Esophagus squamous epithelium (tissue), 5 donors: Measurements from ENCODE around the gene PTPRN2. TPM values are rescaled to one million over a fixed set of nuclear protein-coding genes. Genes with fewer than 3 reads are reported as not detected.

Experiments
- DNase-seq: peaks from one replicate; lab custom pipeline; 2025; lab: John Stamatoyannopoulos, UW
- H3K27ac ChIP-seq, 4 donors: fragments of 200-600 bp; sonication (generic); one replicate each; pipeline ENCODE4 v1.5.1; 2016 to 2019; ENCODE audit warnings: mild to moderate bottlenecking in 1 of 4
- H3K27me3 ChIP-seq, 4 donors: fragments of 200-600 bp; sonication (generic); 1 replicate in 3 of 4; 2 replicates in 1 of 4; pipeline versions ENCODE4 v1.5.1 to v1.6.0; 2017 to 2021; ENCODE audit warnings: antibody characterized with exemption in 1 of 4
- H3K36me3 ChIP-seq, 3 donors: fragments of 200-600 bp; sonication (generic); one replicate each; pipeline ENCODE4 v1.5.1; 2016 to 2019
- H3K4me1 ChIP-seq, 3 donors: fragments of 200-600 bp; sonication (generic); one replicate each; pipeline ENCODE4 v1.5.1; 2017 to 2019
- H3K4me3 ChIP-seq, 4 donors: fragments of 200-600 bp; sonication (generic); 1 replicate in 3 of 4; 2 replicates in 1 of 4; pipeline ENCODE4 v1.5.1; 2016 to 2019; ENCODE audit warnings: mild to moderate bottlenecking in 2 of 4, moderate library complexity in 1 of 4
- H3K9me3 ChIP-seq, 3 donors: fragments of 200-600 bp; sonication (generic); one replicate each; pipeline ENCODE4 v1.5.1; 2016 to 2019
- POLR2A ChIP-seq, 4 donors: fragments of 450-650 bp; IDR thresholded peaks; one replicate each; pipeline ENCODE4 v1.6.1; 2017; ENCODE audit warnings: antibody characterized with exemption in 4 of 4, mild to moderate bottlenecking in 4 of 4, moderate library complexity in 3 of 4
- WGBS, 2 donors: methylation state at CpG; one replicate each; pipeline ENCODE4 v1.1.5; 2018; 5-methylcytosine and 5-hydroxymethylcytosine counted together
- intact Hi-C: fragments of 100-400 bp; cut with DNase I; formaldehyde crosslinking; loops from one replicate; pipeline ENCODE4 v1.15.0; 2022
- total RNA-seq, 4 donors: library from RNA; depleted of rRNA; stranded (reverse); fragments of >200 nt; gene quantifications; one replicate each; pipeline ENCODE4 v1.1.0, GENCODE V29; 2016
- TF ChIP-seq, protein P1 (sequence below), 6 experiments: fragments of 450-650 bp in 4 of 6; fragments of 200-600 bp in 2 of 6; sonication (generic) in 2 of 6; IDR thresholded peaks; one replicate each; pipeline ENCODE4 v1.5.1; 2016 to 2019; ENCODE audit warnings: antibody characterized with exemption in 6 of 6, mild to moderate bottlenecking in 4 of 6, moderate library complexity in 4 of 6
- donor health status: DM: yes; HTN: yes; CAD: no.

PTPRN2 gene
- total RNA-seq, 4 donors from 2014 or later: 0.38 to 2.7 (median 1.0) TPM

GRCh38 chr7:157769526-157770215, 818.0 kb downstream of the PTPRN2 start:
- no peak for TF ChIP-seq POLR2A (IDR thresholded peaks at IDR 0.05)
- TF ChIP-seq, protein P1, sequence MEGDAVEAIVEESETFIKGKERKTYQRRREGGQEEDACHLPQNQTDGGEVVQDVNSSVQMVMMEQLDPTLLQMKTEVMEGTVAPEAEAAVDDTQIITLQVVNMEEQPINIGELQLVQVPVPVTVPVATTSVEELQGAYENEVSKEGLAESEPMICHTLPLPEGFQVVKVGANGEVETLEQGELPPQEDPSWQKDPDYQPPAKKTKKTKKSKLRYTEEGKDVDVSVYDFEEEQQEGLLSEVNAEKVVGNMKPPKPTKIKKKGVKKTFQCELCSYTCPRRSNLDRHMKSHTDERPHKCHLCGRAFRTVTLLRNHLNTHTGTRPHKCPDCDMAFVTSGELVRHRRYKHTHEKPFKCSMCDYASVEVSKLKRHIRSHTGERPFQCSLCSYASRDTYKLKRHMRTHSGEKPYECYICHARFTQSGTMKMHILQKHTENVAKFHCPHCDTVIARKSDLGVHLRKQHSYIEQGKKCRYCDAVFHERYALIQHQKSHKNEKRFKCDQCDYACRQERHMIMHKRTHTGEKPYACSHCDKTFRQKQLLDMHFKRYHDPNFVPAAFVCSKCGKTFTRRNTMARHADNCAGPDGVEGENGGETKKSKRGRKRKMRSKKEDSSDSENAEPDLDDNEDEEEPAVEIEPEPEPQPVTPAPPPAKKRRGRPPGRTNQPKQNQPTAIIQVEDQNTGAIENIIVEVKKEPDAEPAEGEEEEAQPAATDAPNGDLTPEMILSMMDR (IDR thresholded peaks at IDR 0.05): no peak

GRCh38 chr7:157769086-157769485, 818.5 kb downstream of the PTPRN2 start:
- Histone ChIP-seq H3K4me1 (no peaks in the 10 kb centered on the region), H3K27me3 (peaks cover 0 to 21% (median 0%) of the 10 kb centered on the region in 4 donors), H3K27ac (no peak overlapping the region), H3K9me3 (peaks cover 0 to 18% (median 11%) of the 10 kb centered on the region in 3 donors), H3K36me3 (no peaks in the 10 kb centered on the region), H3K4me3 (no peak overlapping the region)
- no peak for TF ChIP-seq POLR2A (IDR thresholded peaks at IDR 0.05)
- TF ChIP-seq, protein P1 (IDR thresholded peaks at IDR 0.05): no peak
- 47 to 63% methylated on average over 11 to 15 of the region's 17 CpGs for WGBS, 2 donors
- intact Hi-C loops: no loop called here
- DNase-seq: no peak

More at GRCh38 chr7:157769526-157770215, 818.0 kb downstream of the PTPRN2 start:
- no peak for DNase-seq
- intact Hi-C loops: no loop called here
- H3K27ac ChIP-seq: no peak overlapping the region
- peaks cover 0 to 21% (median 0%) of the 10 kb centered on the region in 4 donors for H3K27me3 ChIP-seq
- no peaks in the 10 kb centered on the region for H3K36me3 ChIP-seq
- H3K4me3 ChIP-seq: no peak overlapping the region
- H3K4me1 ChIP-seq: no peaks in the 10 kb centered on the region
- peaks cover 0 to 12% (median 11%) of the 10 kb centered on the region in 3 donors for H3K9me3 ChIP-seq
- 70 to 89% methylated on average over 19 of the region's 19 CpGs for WGBS, 2 donors

GRCh38 chr7:157768198-157768597, 819.4 kb downstream of the PTPRN2 start:
- no peak overlapping the region for H3K27ac ChIP-seq
- H3K4me1 ChIP-seq: no peaks in the 10 kb centered on the region
- intact Hi-C loops: no loop called here
- H3K4me3 ChIP-seq: no peak overlapping the region
- DNase-seq: no peak
- H3K36me3 ChIP-seq: no peaks in the 10 kb centered on the region
- H3K27me3 ChIP-seq: peaks cover 0 to 21% (median 0%) of the 10 kb centered on the region in 4 donors
- H3K9me3 ChIP-seq: peaks cover 0 to 24% (median 11%) of the 10 kb centered on the region in 3 donors
- TF ChIP-seq, protein P1 (IDR thresholded peaks at IDR 0.05): no peak
- WGBS, 2 donors: 69 to 77% methylated on average over 6 to 14 of the region's 22 CpGs

DNA sequence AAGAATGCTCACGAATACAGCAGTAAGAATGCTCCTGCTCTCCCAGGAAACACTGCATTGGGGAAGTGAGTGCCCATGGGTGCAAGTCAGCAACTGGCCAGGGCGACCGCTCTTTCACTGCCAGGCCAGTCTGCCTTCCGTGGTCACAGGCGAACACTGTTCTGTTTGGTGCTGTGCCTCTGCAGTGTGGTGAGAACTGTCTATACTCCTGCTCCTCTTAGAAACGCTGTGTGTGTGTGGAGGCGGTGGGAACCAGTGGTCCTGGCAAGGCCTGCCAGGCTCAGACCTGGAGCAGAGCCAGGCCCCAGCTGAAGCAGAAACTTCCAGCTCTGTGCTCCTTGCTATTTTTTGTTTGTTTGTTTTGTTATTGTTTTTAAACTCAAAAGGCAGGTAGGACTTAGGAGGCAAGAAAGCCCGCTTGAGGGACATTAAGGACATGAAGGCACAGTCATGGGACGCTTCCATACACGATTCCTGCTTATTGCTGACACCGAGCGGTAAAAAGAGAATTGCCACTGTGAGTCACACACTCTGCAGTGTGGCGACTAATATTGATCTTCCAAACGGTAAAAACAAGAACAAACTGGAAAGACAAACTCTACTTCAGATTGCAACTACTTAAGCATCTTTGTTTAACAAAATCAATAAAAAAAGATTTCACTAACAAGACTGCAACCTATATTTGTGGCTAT, 820.0 kb downstream of the PTPRN2 start:
- DNase-seq: no peak
- H3K9me3 ChIP-seq: peaks cover 0 to 29% (median 11%) of the 10 kb centered on the region in 3 donors

More for the DNA sequence above, 820.0 kb downstream of the PTPRN2 start:
- intact Hi-C loops: no loop called here
- H3K27ac ChIP-seq: no peak overlapping the region
- TF ChIP-seq, protein P1 (IDR thresholded peaks at IDR 0.05): no peak
- no peak for TF ChIP-seq POLR2A (IDR thresholded peaks at IDR 0.05)
- no peaks in the 10 kb centered on the region for H3K36me3 ChIP-seq
- H3K4me1 ChIP-seq: no peaks in the 10 kb centered on the region
- WGBS, 2 donors: 68 to 74% methylated on average over 12 to 13 of the region's 14 CpGs
- H3K4me3 ChIP-seq: no peak overlapping the region
- H3K27me3 ChIP-seq: peaks cover 0 to 21% (median 0%) of the 10 kb centered on the region in 4 donors
